GM21576 (cell line): ENCODE results near the gene OR12D3.
"Not testable (repeated sequence)": the region's sequence is repeated elsewhere in the genome, so short reads cannot be mapped to it uniquely, and the experiment has no call there.

Experiments used
- ATAC-seq: cut with Tn5 transposase; IDR thresholded peaks from one replicate; pipeline ENCODE4 v1.9.1; 2021; ENCODE audit warnings: mild to moderate bottlenecking, moderate library complexity; ENCODE audit not compliant: unreplicated experiment

Gene OR12D3

GRCh38 chr6:29375191-29375590, at the start of gene OR12D3:
Gene OR12D3, minus strand, starts transcription at chr6:29375291. Its CDS starts 4 bp downstream, at chr6:29375287.
- no peak for ATAC-seq

GRCh38 chr6:29424575-29424974, 49.5 kb upstream of the OR12D3 start:
- no peak for ATAC-seq

GRCh38 chr6:29424168-29424567, 49.1 kb upstream of the OR12D3 start:
- ATAC-seq, result no peak

GRCh38 chr6:29419516-29419915, 44.4 kb upstream of the OR12D3 start:
- ATAC-seq, result no peak

- no peak for ATAC-seq
These were observed 39.5 kb upstream of the OR12D3 start, which contains the start of gene OR12D1 for GRCh38 chr6:29414588-29414987. Gene OR12D1, plus strand, starts transcription at chr6:29414928.

DNA sequence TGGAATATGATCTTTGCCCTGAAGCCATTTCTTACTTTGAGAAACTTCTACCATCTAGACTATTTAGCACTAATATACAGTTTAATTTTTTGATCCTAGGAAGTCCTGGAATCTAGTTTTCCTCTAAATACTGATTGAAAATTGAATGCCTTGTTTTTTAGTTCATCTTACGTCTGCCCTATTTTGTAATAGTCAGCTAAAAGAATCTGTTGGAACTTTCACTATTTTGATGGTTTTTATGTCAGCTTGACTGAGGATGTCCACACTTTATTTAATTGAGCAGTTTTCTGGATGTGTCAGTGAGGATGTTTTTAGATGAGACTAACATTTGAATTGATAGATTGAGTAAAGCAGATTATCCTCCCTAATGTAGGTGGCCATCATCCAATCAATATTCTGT, 28.7 kb upstream of the OR12D3 start:
- ATAC-seq, result no peak

GRCh38 chr6:29399525-29399924, 24.4 kb upstream of the OR12D3 start:
- ATAC-seq, result no peak

- no peak for ATAC-seq
These were observed 20.2 kb upstream of the OR12D3 start, which contains the start of gene OR12D2 for GRCh38 chr6:29395331-29395730. Gene OR12D2, plus strand, starts transcription at chr6:29395631. Its CDS starts 1,069 bp downstream, at chr6:29396700.

- ATAC-seq, result no peak
These were observed 13.4 kb upstream of the OR12D3 start for GRCh38 chr6:29388533-29388932.

GRCh38 chr6:29376003-29376402, 912 bp upstream of the OR12D3 start:
- no peak for ATAC-seq

DNA sequence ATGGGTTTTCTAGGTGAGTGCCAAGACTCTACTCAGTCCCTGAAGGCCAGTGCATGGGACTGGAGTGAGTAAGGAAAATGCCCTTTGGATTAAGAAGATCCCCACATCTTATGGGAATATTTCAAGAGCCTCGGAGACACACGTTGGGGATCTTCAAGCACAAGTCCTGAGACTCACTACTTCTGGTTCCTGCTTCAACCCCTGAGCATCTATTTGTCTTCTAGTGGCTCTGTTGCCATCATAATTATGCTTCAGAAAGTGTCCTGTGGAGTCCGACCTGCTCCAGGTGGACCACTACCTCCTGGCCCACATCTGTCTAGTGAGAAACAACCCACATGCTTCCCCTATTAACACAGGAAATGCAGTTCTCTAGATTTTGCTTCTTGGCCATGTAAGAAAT, 6.3 kb downstream of the OR12D3 start, which contains the start of gene OR5V1:
TSS of gene OR5V1 (minus strand) at position 101 of the 400 bp plus-strand sequence. CDS start 12,670 bp downstream, outside the sequence.
- no peak for ATAC-seq

DNA sequence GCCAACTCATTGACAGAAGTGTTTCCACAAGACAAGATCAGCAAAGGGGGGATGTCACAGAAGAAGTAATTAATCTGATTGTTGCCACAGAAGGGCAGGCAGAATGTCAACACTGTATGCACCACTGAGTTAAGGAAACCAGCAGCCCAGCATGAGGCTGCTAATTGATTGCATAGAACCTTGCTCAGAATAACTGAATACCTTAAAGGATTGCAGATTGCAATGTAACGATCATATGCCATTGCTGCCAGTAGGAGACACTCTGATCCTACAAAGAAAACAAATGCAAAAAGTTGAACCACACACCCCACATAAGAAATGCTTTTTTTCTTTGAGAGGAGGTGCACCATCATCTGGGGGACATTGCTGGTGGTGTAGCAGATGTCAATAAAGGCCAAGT, 19.5 kb downstream of the OR12D3 start:
- ATAC-seq, result no peak

DNA sequence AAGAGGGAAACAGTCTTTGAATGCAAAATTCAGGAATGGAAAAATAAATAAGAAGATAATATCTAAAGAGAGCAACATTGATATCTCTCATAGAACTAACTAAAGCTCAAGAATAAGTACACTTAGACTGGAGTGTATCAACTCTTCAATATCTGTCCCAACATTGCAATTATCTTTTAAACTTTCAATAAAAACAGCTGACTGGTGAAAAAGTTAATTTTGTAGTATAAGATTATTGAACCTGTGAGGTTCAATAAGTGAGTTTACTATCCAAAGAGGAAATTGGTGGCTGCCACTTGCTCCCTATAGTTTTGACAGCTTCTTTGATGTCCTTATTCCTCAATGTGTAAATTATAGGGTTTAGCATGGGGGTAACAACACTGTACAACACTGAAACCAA, 20.1 kb downstream of the OR12D3 start:
- ATAC-seq, result no peak

- not testable (repeated sequence) for ATAC-seq
These were observed 25.7 kb downstream of the OR12D3 start for GRCh38 chr6:29349348-29349747.

DNA sequence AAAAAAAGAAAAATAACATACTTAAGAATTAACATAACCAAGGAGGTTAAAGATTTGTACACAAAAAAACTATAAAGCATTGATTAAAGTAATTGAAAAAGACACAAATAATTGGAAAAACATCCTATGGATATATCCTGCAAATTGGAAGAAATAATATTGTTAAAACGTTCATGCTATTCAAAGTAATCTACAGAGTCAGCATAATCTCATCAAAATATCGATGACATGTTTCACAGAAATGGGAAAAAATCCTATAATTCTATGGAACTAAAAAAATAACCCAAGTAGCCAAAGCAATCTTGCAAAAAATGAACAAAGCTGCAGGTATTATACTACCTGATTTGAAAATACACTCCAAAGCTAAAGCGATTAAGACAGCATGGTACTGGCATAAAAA, 29.7 kb downstream of the OR12D3 start:
- no peak for ATAC-seq

GRCh38 chr6:29336269-29336668, 38.8 kb downstream of the OR12D3 start:
- no peak for ATAC-seq

DNA sequence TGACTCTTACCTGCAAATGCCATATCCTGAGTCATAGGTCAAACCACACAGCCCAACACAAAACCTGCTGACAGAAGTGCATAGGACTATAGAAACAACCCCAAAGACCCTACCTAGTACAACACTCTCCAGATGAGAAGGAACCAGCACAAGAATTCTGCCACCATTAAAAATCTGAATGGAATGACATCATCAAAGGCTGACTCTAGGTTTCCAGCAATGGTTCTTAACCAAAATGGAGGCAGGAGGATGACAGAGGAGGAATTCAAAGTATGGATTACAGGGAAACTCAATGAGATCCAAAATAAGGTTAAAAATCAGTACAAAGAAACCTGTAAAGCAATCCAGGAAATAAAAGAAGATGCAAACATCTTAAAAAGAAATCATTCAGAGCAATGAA, 42.4 kb downstream of the OR12D3 start:
- ATAC-seq, result no peak

DNA sequence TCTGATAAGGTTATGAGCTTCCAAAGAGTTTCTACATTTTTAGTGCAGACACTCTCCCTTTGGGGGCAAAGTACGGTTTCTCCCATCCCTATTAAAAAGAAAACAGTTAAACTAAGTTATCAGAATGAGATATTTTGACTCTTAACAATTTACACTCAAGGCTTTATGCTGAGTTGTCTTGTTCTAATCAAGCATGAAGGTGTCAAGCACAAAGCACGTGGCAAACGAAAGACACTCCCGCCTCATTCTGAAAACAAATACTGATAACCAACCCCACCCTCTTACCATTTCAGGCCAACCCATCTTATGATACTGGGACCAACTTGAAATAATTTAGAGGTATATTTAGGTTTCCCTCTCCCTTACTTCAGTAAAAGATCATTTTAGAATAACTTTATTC, 49.3 kb downstream of the OR12D3 start:
- ATAC-seq, result no peak
